ENCODE data around the gene RAPGEF3.

The RAPGEF3 gene

GRCh38 chr12:47739979-47740378 lies 18.7 kb downstream of the RAPGEF3 start:
- Histone ChIP-seq H3K27me3 (ENCODE audit: insufficient read depth, poor library complexity, severe bottlenecking) (no peaks in the 10 kb centered on the region), H3K4me3 (replicated peaks; ENCODE audit: insufficient read depth, low read length) (no peak overlapping the region)
- DNase-seq (ENCODE audit: low read depth in 1 of 2, low spot score in 1 of 2): no peak

GRCh38 chr12:47739297-47739696 lies 19.4 kb downstream of the RAPGEF3 start:
- no peak overlapping the region for H3K27ac ChIP-seq (replicated peaks)
- no peaks in the 10 kb centered on the region for H3K27me3 ChIP-seq (ENCODE audit: insufficient read depth, poor library complexity, severe bottlenecking)
- DNase-seq (ENCODE audit: low read depth in 1 of 2, low spot score in 1 of 2): no peak
- TF ChIP-seq GABPA (IDR thresholded peaks at IDR 0.05; ENCODE audit: low read depth) (no peak), SPI1 (IDR thresholded peaks at IDR 0.05; ENCODE audit: borderline replicate concordance, low read depth) (no peak), CTCF (IDR thresholded peaks at IDR 0.05; ENCODE audit: insufficient read depth, low read length) (no peak), POLR2AphosphoS5 (IDR thresholded peaks at IDR 0.05; ENCODE audit: low read depth) (no peak), REST (IDR thresholded peaks at IDR 0.05; ENCODE audit: insufficient replicate concordance, low read depth) (no peak)
- H3K4me3 ChIP-seq (replicated peaks; ENCODE audit: insufficient read depth, low read length): no peak overlapping the region

More at GRCh38 chr12:47739979-47740378, 18.7 kb downstream of the RAPGEF3 start:
- TF ChIP-seq POLR2AphosphoS5 (IDR thresholded peaks at IDR 0.05; ENCODE audit: low read depth) (no peak), SPI1 (IDR thresholded peaks at IDR 0.05; ENCODE audit: borderline replicate concordance, low read depth) (no peak), REST (IDR thresholded peaks at IDR 0.05; ENCODE audit: insufficient replicate concordance, low read depth) (no peak)
- H3K27ac ChIP-seq (replicated peaks): no peak overlapping the region

- no peak for DNase-seq (ENCODE audit: low read depth in 1 of 2, low spot score in 1 of 2)
- Histone ChIP-seq H3K4me3 (replicated peaks; ENCODE audit: insufficient read depth, low read length) (no peak overlapping the region), H3K27me3 (ENCODE audit: insufficient read depth, poor library complexity, severe bottlenecking) (no peaks in the 10 kb centered on the region), H3K27ac (replicated peaks) (no peak overlapping the region)
- TF ChIP-seq CTCF (IDR thresholded peaks at IDR 0.05; ENCODE audit: insufficient read depth, low read length): no peak
- no peak for TF ChIP-seq SPI1 (IDR thresholded peaks at IDR 0.05; ENCODE audit: borderline replicate concordance, low read depth)
- no peak for TF ChIP-seq GABPA (IDR thresholded peaks at IDR 0.05; ENCODE audit: low read depth)
- no peak for TF ChIP-seq POLR2AphosphoS5 (IDR thresholded peaks at IDR 0.05; ENCODE audit: low read depth)
- no peak for TF ChIP-seq REST (IDR thresholded peaks at IDR 0.05; ENCODE audit: insufficient replicate concordance, low read depth)
Observed at GRCh38 chr12:47737936-47738594, 20.6 kb downstream of the RAPGEF3 start.

All from HL-60 (cell line).